Measurements from ENCODE around the gene MAFG.

DNA sequence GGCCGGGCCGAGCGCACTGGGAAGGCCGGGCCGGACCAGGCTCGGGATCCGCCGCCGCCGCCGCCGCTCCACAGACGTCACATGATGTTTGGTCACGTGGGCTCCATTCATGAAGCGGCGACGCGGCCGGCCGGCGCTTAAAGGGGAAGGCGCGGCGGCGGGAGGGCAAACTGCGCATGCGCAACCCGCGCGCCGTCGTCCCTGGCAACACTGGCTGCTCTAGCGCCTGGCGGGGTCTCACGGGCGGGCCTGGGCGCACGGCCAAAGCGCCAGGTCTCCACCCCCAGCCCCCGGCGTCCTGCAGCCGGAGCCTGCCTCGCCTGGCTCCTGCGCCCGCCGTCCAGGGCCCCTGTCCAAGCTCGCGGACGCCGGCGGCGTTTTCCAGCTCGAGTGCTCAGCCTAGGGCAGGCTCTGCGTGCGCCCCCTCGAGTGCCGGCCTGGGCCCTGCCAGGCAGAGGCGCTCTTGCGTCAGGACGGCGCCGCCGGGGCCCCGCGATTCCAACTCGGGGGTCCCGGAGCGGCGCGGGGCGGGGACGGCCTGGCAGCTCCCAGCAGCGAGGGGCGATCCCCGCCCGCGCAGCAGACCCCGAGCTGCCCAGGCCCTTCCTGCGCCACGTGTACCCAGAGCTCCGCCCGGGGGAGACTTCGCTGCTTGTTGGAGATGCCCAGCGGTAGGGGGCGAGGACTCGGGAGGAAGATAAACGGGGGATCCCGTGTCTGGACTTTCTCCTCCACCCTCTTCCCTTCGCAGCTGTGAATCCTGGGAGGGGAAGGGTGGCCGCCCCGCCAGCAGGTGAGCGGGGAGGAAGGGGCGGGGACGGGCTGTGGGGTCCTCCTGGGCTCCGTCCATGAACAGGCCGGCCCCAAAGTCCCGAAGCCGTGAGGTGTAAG is at the start of gene MAFG:
- TF ChIP-seq RAD21 (IDR thresholded peaks at IDR 0.05; ENCODE audit: low read depth) (no peak), TAF1 (IDR thresholded peaks at IDR 0.05; ENCODE audit: low read depth) (peak; percentile 46; the same call in 1 of the 2 replicates), YY1 (IDR thresholded peaks at IDR 0.05; ENCODE audit: low read depth) (peak; percentile 15; the same call in 1 of the 2 replicates), EP300 (IDR thresholded peaks at IDR 0.05; ENCODE audit: borderline replicate concordance) (no peak), FOXM1 (IDR thresholded peaks at IDR 0.05; ENCODE audit: borderline replicate concordance, low read depth) (no peak), CREB1 (IDR thresholded peaks at IDR 0.05; ENCODE audit: low read depth) (peak; percentile 59; the same call in 1 of the 2 replicates), CEBPB (IDR thresholded peaks at IDR 0.05) (no peak), NFIC (IDR thresholded peaks at IDR 0.05) (peak; percentile 84), EGR1 (IDR thresholded peaks at IDR 0.05) (0 out of 2 replicates have a peak, but pooled peaks have one; percentile 16)
- TF ChIP-seq, protein P1, sequence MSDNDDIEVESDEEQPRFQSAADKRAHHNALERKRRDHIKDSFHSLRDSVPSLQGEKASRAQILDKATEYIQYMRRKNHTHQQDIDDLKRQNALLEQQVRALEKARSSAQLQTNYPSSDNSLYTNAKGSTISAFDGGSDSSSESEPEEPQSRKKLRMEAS (IDR thresholded peaks at IDR 0.05): peak; percentile 73
- TF ChIP-seq, protein P2, sequence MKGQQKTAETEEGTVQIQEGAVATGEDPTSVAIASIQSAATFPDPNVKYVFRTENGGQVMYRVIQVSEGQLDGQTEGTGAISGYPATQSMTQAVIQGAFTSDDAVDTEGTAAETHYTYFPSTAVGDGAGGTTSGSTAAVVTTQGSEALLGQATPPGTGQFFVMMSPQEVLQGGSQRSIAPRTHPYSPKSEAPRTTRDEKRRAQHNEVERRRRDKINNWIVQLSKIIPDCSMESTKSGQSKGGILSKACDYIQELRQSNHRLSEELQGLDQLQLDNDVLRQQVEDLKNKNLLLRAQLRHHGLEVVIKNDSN (IDR thresholded peaks at IDR 0.05): peak; percentile 98
- TF ChIP-seq, protein P3, sequence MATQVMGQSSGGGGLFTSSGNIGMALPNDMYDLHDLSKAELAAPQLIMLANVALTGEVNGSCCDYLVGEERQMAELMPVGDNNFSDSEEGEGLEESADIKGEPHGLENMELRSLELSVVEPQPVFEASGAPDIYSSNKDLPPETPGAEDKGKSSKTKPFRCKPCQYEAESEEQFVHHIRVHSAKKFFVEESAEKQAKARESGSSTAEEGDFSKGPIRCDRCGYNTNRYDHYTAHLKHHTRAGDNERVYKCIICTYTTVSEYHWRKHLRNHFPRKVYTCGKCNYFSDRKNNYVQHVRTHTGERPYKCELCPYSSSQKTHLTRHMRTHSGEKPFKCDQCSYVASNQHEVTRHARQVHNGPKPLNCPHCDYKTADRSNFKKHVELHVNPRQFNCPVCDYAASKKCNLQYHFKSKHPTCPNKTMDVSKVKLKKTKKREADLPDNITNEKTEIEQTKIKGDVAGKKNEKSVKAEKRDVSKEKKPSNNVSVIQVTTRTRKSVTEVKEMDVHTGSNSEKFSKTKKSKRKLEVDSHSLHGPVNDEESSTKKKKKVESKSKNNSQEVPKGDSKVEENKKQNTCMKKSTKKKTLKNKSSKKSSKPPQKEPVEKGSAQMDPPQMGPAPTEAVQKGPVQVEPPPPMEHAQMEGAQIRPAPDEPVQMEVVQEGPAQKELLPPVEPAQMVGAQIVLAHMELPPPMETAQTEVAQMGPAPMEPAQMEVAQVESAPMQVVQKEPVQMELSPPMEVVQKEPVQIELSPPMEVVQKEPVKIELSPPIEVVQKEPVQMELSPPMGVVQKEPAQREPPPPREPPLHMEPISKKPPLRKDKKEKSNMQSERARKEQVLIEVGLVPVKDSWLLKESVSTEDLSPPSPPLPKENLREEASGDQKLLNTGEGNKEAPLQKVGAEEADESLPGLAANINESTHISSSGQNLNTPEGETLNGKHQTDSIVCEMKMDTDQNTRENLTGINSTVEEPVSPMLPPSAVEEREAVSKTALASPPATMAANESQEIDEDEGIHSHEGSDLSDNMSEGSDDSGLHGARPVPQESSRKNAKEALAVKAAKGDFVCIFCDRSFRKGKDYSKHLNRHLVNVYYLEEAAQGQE (IDR thresholded peaks at IDR 0.05; ENCODE audit: low read depth): 0 out of 2 replicates have a peak, but pooled peaks have one; percentile 24

Data from Ishikawa (cell line).